ENCODE measurements around the gene ZCWPW1.
A peak's percentile ranks its signal among the peaks of the same experiment; 100 is the strongest.
"Not testable (repeated sequence)": the region's sequence is repeated elsewhere in the genome, so short reads cannot be mapped to it uniquely, and the experiment has no call there.

The ZCWPW1 gene

DNA sequence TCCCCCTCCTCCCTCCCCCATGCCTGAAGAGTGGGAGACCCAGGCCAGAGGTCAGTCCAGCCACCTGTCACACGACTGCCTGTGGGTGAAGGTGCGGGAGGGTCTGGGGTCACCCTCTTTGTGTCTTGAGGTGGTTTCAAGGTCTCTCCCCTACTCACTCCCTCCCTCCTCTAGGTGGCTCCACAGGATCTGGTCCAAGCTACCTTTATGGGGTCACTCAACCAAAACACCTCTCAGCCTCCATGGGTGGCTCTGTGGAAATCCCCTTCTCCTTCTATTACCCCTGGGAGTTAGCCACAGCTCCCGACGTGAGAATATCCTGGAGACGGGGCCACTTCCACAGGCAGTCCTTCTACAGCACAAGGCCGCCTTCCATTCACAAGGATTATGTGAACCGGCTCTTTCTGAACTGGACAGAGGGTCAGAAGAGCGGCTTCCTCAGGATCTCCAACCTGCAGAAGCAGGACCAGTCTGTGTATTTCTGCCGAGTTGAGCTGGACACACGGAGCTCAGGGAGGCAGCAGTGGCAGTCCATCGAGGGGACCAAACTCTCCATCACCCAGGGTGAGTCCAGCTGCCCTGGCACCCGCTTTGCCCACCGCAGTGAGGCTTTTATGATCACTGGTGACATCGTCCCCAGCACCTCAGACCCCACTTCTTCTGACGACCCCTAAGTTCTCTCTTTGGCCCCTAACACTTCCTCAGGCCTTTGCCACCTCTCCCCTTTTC lies 54.5 kb downstream of the ZCWPW1 start:
- not testable (repeated sequence) for DNase-seq

DNA sequence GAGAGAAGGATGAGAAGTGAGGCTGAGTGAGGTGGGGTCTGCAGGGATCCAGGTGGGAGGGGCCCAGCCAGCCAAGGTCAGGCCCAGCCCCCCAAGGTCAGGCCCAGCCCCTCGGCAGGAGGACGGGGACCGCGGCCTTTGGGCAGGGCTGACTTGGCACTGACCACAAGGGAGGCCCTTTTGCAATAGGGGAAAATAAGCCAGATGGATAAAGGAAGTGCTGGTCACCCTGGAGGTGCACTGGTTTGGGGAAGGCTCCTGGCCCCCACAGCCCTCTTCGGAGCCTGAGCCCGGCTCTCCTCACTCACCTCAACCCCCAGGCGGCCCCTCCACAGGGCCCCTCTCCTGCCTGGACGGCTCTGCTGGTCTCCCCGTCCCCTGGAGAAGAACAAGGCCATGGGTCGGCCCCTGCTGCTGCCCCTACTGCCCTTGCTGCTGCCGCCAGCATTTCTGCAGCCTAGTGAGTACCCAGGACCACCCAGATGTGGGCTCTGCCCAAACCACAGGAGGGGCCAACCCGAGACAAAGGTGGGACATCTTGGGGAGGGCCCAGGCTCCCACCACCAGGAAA lies 55.2 kb downstream of the ZCWPW1 start, which contains the start of gene PILRA:
Gene PILRA (plus strand): TSS at position 227 of the 571 bp plus-strand sequence. CDS start 170 bp downstream, at position 397.
- peak in 1 of 56 donors; percentile 18 for DNase-seq

DNA sequence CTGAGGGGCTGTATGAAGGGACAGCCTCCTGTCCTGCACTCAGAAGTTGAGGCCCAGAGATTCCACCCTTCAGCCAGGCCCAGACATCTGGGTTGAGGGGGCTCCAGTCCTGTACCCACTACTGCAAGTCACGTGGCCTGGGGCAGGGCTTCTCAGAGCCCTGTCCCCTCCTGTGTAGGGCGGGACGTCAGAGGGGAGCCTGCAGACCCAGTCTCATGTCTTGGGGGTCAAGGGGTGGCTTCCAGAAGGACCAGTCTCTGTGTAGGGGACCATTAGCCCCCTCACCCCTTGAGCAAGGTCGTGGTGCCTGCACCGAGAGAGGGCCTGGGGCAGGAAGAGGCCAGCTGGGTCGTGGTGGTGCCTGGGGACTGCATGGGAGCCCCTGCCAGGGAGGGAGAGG lies 55.8 kb downstream of the ZCWPW1 start:
- no peak for DNase-seq

DNA sequence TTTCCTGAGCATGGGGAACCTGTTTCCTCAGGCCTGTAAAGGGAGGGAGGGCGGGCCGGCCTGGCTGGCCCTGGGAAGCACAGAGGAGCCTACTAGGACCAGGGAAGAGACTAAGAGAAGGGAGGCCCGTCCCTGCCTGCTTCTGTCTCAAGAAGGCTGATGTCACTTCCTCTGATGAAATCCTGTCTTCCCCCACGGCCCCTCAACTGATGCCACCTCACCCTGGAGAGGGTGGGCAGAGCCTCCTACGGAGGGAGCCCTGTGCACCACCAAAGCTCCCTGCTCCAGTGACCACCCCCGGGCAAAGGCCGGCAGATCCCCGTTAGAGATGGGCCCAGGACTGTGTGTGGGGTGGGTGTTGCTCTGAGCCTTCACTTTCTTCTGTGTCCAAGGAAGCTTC lies 56.2 kb downstream of the ZCWPW1 start:
- DNase-seq = peak in 4 of 56 donors; percentile 12 to 23 (median 13)

DNA sequence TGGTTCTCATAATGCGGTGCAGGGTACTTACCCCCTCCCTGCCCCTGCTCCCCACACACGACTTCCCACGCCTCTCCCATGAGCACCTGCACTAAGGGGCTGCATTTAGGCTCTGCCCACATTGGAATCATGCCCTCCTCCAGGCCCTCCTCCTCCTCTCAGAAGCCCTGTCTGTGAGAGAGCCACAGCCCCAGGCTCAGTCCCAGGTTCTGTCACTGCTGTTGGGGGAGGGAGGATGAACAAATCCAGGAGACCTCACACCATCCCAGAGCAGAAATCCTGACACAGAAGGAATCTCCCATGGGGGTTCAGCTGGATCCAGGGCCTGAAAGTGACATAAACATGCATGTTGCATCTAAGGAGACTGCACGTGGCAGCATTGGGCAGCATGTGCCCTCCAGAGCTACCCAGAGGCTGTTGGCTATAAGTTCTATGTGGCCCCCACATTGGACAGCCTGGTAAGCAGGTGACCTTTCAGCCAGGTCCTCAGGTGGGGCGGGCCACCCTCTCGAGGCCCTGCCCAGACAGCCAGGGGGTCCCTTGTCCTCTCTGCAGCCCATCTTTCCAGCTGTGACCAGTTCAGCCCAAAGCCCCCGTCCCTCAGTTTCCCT lies 56.8 kb downstream of the ZCWPW1 start:
- DNase-seq = no peak

DNA sequence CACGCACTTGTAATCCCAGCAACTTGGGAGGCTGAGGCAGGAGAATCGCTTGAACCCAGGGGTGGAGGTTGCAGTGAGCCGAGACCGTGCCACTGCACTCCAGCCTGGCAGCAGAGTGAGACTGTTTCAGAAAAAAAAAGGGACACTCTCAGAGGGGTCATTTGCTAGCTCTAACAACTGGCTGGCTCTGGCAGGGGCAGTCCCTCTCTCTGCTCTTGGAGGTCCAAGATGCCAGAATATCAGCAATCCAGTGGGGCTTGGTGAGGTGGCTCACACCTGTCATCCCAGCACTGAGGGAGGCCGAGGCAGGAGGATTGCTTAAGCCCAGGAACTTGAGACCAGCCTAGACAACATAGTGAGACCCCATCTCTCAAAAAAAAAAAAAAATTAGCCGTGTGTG lies 57.8 kb downstream of the ZCWPW1 start:
- DNase-seq = no peak

DNA sequence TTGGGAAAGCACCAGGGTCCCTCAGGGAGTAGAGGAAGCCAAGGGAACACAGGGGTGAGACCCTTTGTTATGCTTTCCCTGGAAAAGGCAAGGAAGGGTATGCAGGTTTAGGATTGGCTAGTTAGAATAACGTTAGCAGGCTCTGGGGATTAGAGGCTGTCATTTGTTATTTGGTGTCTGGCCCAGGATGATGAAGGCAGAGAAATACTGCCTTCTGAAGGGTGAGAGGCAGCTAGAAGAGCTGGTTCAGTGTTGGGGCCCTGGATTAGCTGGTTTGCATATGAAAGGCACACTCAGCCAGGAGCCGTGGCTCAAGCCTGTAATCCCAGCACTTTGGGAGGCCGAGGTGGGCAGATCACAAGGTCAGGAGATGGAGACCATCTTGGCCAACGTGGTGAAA lies 58.2 kb downstream of the ZCWPW1 start:
- no peak for DNase-seq

DNA sequence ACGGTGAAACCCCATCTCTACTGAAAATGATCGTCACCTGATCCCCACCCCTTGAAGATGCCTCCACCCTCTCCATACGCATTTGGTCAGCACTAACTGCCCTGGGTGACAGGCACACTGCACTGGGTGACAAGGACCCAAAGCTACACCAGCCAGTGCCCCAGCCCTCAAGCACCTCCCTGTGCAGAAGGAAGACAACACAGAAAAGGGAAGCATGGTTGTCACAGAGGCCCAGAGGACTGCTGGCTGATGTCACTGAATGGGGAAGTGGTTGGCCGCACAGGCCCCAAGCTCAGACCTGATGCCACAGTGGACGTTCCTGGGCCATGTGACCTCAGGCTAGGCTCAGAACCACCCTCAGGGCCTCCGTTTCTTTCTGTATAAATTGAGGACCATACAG lies 59.4 kb downstream of the ZCWPW1 start:
- peak in 35 of 56 donors; percentile 4 to 71 (median 28) for DNase-seq

DNA sequence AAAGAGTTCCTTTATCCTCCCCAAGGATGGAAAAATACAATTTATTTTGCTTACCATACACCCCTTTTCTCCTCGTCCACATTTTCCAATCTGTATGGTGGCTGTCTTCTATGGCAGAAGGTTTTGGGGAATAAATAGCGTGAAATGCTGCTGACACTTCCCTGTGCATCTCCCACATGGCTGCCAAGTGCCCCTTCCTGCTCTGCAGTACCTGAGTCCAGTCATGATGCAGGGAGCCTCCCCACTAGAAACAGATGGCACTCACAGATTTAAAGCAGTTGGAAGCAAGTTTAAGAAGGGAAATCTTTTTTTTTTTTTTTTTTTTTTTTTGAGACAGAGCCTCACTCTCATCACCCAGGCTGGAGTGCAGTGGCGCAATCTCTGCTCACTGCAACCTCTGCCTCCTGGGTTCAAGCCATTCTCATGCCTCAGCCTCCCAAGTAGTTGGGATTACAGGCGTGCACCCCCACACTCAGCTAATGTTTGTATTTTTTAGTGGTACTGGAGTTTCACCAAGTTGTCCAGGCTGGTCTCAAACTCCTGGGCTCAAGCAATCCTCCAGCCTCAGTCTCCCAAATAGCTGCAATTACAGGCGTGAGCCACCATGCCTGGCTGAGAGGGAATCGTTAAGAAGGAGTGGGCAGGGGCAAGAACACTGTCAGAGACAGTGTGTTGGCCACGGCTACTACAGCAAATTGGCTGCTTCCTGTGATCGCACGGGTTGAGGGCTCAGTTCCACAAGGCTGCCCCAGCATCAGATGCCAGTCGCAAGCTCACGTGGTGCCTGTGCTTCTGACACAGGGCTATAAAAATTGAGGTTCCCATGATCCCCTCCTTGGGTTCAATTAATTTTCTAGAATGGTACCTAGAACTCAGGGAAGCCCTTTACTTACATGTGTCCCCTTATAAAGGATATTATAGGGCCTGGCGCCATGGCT lies 60.6 kb downstream of the ZCWPW1 start:
- DNase-seq = peak in 6 of 56 donors; percentile 9 to 33 (median 14)

DNA sequence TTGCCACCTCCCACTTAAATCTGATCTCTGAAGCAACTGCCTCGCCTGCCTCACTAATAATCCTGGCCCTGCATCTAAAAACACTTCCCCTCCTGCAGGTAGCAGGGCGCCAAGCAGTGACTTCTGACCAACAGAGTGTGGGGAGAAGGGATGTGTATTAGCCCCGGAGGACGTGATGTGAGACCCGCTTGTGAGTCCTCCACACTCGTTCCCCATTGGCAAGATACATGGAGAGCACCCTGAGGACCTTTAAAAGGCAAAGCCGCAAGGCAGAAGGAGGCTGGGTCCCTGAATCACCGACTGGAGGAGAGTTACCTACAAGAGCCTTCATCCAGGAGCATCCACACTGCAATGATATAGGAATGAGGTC lies 61.3 kb downstream of the ZCWPW1 start:
- DNase-seq = no peak

DNA sequence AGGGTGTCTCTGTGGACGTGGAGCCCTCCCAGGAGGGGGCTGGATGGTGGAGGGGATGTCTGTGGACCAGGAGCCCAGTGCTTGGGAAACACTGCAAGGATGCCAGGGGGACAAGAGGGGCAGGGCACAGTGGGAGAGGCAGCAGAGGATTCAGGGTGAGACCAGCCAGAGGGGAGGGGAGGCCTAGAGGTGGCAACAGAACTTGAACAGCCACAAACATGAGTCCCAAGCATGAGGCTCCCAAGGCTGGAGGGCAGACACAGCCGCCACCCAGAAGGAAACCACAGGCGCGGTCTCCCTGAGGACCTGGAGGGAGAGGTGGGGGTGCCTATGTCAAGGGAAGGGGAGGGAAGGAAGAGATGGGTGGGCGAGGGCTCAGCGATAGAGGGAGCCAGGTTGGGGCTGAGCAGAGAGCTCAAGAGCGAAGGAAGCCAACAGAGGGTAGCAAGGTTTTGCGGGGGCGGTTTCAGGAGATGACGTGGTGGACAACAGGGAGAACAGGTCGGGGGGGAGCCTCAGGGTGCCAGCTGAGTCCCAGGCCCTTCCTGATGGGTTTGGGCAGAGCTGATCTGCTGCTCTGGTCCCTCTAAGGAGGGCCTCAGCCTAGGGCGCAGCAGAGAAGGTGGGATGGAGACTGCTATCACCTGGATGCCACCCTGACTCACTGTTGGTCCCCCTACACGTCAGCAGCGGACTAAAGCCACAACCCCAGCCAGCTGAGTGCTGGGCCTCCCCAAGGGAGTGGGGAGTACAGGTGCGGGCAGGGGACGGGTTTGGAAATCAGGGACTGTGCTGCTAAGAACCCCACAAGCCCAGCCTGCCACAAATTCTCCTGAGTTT lies 61.9 kb downstream of the ZCWPW1 start:
- no peak for DNase-seq

DNA sequence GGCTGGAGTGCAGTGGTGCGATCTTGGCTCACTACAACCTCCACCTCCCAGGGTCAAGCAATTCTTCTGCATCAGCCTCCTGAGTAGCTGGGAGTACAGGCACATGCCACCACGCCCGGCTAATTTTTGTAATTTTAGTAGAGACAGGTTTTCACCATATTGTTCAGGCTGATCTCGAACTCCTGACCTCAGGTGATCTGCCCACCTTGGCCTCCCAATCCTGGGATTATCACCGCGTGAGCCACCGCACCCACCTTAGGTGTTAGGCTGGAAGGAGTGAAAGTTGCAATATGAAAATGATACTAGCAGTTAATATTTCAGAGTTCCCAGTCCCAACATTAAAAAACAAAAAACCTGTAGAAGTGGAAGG lies 62.5 kb downstream of the ZCWPW1 start:
- DNase-seq = not testable (repeated sequence)

DNA sequence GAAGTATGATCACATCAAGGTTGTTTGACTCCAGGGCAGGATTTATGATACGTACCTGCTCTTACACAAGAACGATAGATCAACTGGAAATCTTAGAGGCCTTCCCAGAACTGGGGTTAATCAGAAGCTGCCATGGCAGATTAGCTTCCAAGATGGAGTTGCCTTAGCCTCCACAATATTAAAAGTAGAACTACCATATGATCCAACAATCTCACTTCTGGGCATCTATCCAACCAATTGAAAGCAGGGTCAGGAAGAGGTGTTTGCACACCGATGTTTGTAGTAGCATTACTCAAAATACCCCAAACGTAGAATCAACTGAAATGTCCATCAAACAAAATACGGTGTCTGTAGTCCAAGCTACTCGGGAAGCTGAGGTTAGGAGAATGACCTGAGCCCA lies 64.0 kb downstream of the ZCWPW1 start:
- no peak for DNase-seq

DNA sequence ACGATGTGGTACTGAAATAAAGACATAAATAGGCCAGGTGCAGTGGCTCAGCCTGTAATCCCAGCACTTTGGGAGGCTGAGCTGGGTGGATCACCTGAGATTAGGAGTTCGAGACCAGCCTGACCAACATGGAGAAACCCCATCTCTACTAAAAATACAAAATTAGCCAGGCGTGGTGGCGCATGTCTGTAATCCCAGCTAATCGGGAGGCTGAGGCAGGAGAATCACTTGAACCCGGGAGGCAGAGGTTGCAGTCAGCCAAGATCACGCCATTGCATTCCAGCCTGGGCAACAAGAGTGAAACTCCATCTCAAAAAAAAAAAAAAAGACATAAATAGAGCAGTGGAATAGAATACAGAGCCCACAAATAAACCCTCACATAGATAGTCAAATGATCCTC lies 64.7 kb downstream of the ZCWPW1 start:
- DNase-seq = not testable (repeated sequence)

DNA sequence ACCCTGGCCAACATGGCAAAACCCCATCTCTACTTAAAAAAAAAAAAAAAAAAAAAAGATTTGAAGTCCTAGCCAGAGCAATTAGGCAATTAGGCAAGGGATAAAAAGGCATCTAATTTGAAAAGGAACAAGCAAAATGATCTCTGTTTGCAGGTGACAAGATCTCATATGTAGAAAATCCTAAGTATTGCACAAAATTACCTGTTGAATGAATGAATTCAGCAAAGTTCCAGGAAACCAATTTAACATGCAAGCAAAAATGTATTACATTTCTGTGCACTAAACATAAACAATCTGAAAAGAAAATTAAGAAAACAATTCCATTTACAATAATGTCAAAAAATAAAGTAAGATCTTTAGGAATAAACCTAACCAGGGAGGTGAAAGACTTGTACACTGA lies 65.4 kb downstream of the ZCWPW1 start:
- no peak for DNase-seq

DNA sequence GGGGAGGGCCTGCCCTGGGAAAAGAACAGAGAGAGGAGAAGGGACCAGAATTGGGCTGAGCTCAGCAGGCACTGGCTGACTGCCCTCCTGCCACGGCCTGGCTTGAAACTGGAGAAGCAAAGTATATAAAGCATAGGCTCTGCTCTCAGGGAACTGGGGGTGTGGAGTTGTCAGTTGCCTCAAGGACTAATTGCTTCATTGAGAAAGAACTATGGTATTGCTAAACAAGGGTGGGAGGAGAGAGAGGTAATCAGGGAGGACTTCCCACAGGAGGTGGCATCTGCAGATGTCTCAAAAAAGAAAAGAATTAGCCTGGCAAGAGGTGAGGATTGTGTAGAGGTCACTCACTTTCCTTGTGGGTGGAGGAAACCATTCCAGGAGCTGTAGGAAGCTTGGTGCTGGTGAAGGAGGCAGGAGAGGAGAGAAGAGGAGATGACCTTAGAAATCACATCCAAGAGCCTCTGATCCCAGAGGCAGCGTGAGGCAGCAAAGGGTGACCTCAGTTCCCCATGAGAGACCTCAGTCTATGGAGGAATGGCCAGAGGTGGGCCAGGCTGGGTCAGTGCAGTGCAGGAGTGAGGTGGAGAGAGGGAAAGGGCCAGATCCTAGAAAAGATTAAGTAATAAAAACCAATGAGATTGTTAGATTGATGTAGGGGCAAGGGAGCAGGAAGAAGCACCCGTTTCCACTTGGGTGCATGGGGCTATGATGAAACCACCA lies 68.2 kb downstream of the ZCWPW1 start:
- no peak for DNase-seq

DNA sequence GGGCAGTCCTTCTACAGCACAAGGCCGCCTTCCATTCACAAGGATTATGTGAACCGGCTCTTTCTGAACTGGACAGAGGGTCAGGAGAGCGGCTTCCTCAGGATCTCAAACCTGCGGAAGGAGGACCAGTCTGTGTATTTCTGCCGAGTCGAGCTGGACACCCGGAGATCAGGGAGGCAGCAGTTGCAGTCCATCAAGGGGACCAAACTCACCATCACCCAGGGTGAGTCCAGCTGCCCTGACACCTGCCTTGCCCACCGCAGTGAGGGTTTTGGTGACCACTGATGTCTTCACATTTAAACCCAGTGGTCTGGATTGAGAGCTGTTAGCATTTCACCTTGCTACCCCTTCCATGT lies 69.7 kb downstream of the ZCWPW1 start:
- no peak for DNase-seq

DNA sequence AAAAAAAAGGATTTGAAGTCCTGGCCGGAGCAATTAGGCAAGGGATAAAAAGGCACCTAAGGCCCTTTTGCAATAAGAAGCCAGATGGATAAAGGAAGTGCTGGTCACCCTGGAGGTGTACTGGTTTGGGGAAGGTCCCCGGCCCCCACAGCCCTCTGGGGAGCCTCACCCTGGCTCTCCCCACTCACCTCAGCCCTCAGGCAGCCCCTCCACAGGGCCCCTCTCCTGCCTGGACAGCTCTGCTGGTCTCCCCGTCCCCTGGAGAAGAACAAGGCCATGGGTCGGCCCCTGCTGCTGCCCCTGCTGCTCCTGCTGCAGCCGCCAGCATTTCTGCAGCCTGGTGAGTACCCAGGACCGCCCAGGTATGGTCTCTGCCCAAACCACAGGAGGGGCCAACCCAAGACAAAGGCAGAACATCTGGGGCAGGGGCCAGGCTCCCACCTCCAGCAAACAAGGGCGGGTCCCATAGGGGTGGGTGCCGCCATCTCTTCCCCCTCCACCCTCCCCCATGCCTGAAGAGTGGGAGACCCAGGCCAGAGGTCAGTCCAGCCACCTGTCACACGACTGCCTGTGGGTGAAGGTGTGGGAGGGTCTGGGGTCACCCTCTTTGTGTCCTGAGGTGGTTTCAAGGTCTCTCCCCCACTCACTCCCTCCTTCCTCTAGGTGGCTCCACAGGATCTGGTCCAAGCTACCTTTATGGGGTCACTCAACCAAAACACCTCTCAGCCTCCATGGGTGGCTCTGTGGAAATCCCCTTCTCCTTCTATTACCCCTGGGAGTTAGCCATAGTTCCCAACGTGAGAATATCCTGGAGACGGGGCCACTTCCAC lies 70.3 kb downstream of the ZCWPW1 start, which contains the start of gene PILRB:
Gene PILRB (plus strand): TSS at position 91 of the 830 bp plus-strand sequence. CDS start 186 bp downstream, at position 277.
- no peak for DNase-seq

DNA sequence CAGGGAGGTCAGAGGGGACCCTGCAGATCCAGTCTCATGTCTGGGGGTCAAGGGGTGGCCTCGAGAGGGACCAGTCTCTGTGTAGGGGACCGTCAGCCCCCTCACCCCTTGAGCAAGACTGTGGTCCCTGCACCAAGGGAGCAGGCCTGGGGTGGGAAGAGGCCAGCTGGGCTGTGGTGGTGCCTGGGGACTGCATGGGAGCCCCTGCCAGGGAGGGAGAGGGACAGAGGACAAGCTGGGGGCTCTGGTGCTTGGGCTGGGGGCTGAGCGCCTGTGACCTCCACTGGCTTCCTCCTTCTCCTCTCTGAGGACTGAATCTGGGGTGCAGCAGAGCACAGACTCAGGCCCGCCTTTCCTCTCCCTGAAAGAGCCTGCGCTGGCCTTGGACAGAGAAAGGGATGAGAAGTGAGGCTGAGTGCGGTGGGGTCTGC lies 71.4 kb downstream of the ZCWPW1 start:
- no peak for DNase-seq
